ENCODE data around the gene NINJ2. TPM values are rescaled to one million over a fixed set of nuclear protein-coding genes. Genes with fewer than 3 reads are reported as not detected.

Gene NINJ2
- total RNA-seq, 1 donor from 2014 or later = 0.69 TPM

- H3K36me3 Mint-ChIP-seq = no peaks in the 10 kb centered on the region
- no peak for TF ChIP-seq CTCF (IDR thresholded peaks at IDR 0.05; ENCODE audit: unreplicated experiment)
- H3K4me3 Mint-ChIP-seq = no peak overlapping the region
- DNase-seq (ENCODE audit: low spot score in 2 of 2, unreplicated experiment in 2 of 2) = no peak
- no peaks in the 10 kb centered on the region for H3K27me3 Mint-ChIP-seq (ENCODE audit: low read depth)
- H3K9me3 Mint-ChIP-seq = no peaks in the 10 kb centered on the region
- no peak overlapping the region for H3K27ac Mint-ChIP-seq
- no peaks in the 10 kb centered on the region for H3K4me1 Mint-ChIP-seq
Measured at GRCh38 chr12:622416-622815, 40.8 kb downstream of the NINJ2 start.

GRCh38 chr12:619346-619745 is 43.9 kb downstream of the NINJ2 start:
- no peak overlapping the region for H3K27ac Mint-ChIP-seq
- no peaks in the 10 kb centered on the region for H3K27me3 Mint-ChIP-seq (ENCODE audit: low read depth)
- H3K9me3 Mint-ChIP-seq = no peaks in the 10 kb centered on the region
- no peaks in the 10 kb centered on the region for H3K36me3 Mint-ChIP-seq
- H3K4me1 Mint-ChIP-seq = no peaks in the 10 kb centered on the region
- no peak for TF ChIP-seq CTCF (IDR thresholded peaks at IDR 0.05; ENCODE audit: unreplicated experiment)
- DNase-seq (ENCODE audit: low spot score in 2 of 2, unreplicated experiment in 2 of 2) = no peak
- no peak overlapping the region for H3K4me3 Mint-ChIP-seq

DNA sequence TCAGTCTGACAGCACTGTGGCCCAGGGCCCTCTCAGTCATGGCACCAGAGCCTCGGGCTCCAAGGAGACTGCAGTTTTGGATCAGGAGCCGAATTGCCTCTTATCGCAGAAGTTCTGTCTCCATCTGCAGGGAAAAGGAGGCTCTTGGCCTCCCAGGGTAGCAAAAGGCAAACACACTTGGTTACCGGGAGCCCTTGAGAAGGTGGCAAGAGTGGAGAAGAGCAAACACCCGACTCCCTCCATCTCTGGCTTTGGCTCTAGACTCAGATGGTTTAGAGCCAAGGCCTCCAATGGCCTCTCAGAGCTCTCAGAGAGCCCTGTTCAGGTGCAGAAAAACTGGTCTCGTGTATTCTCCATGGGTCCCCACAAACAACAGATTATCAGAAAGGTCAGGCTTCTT is 44.6 kb downstream of the NINJ2 start:
- no peaks in the 10 kb centered on the region for H3K9me3 Mint-ChIP-seq
- H3K4me3 Mint-ChIP-seq = no peak overlapping the region
- H3K27me3 Mint-ChIP-seq (ENCODE audit: low read depth) = no peaks in the 10 kb centered on the region
- no peak overlapping the region for H3K27ac Mint-ChIP-seq
- H3K36me3 Mint-ChIP-seq = no peaks in the 10 kb centered on the region
- no peak for TF ChIP-seq CTCF (IDR thresholded peaks at IDR 0.05; ENCODE audit: unreplicated experiment)
- no peaks in the 10 kb centered on the region for H3K4me1 Mint-ChIP-seq
- no peak for DNase-seq (ENCODE audit: low spot score in 2 of 2, unreplicated experiment in 2 of 2)

DNA sequence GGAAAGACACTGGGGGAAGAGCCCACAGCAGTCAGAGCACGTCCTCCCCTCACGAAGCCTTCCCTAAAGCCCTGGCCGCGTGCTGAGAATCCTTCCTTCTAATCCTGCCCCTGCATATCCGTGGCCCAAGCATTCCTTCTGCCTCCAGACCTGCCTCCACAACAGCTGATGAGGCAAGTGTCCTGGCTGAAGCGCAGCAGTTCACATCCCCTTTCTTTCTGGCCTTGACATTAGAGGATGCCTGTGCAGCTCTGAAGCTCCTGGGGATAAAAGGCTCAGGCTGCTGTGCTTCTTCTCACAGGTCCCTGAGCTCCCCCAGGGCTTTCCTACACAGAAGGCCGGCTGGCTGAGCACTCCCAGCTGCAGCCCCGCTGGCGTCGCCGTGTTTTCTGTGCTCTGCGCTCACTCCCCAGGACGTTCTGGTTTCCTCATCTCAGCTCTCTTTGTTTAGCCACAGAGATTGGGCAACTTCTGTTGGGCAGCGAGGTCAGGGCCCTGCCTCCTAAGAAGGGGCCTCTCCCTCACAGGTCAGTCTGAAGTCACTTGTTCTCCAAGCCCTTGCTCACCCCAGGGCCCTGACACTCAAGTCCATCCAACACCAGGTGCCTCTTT is 45.8 kb downstream of the NINJ2 start:
- Mint-ChIP-seq H3K27ac (no peak overlapping the region), H3K4me1 (no peaks in the 10 kb centered on the region), H3K9me3 (no peaks in the 10 kb centered on the region), H3K36me3 (no peaks in the 10 kb centered on the region), H3K27me3 (ENCODE audit: low read depth) (no peaks in the 10 kb centered on the region), H3K4me3 (no peak overlapping the region)
- TF ChIP-seq CTCF (IDR thresholded peaks at IDR 0.05; ENCODE audit: unreplicated experiment) = no peak
- DNase-seq (ENCODE audit: low spot score in 2 of 2, unreplicated experiment in 2 of 2) = no peak

- DNase-seq (ENCODE audit: low spot score in 2 of 2, unreplicated experiment in 2 of 2) = no peak
- Mint-ChIP-seq H3K36me3 (no peaks in the 10 kb centered on the region), H3K27me3 (ENCODE audit: low read depth) (no peaks in the 10 kb centered on the region), H3K4me1 (no peaks in the 10 kb centered on the region), H3K4me3 (no peak overlapping the region), H3K9me3 (no peaks in the 10 kb centered on the region), H3K27ac (no peak overlapping the region)
- TF ChIP-seq CTCF (IDR thresholded peaks at IDR 0.05; ENCODE audit: unreplicated experiment) = no peak
Measured at GRCh38 chr12:615620-616019, 47.6 kb downstream of the NINJ2 start.

Measured in mesothelial cell of epicardium (in vitro differentiated cells).